ENCODE measurements around the gene DOCK3. TPM values are rescaled to one million over a fixed set of nuclear protein-coding genes. Genes with fewer than 3 reads are reported as not detected.
"Not testable (repeated sequence)": the region's sequence is repeated elsewhere in the genome, so short reads cannot be mapped to it uniquely, and the experiment has no call there.

DOCK3 gene
- polyA plus RNA-seq, 1 donor, result 0.14 TPM

DNA sequence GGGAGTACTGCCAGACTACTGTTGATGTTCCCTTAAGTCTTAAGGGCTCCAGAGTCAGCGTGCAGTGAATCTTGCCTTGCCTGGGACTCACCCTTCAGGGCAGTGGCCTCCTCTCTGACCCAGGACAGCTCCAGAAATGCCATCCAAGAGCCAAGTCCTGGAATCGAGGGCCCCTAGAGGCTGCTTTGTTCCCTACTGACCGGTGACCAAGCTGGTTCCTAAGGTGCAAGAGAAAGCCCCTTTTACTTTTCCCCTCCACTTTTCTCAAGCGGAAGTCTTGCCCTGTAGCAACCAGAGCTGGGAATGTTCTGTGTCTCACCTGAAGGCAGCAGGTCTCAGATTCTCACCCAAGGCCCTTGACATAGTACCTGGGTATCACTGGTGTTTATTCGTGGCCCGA is 238.0 kb downstream of the DOCK3 start:
- no peak for DNase-seq

DNA sequence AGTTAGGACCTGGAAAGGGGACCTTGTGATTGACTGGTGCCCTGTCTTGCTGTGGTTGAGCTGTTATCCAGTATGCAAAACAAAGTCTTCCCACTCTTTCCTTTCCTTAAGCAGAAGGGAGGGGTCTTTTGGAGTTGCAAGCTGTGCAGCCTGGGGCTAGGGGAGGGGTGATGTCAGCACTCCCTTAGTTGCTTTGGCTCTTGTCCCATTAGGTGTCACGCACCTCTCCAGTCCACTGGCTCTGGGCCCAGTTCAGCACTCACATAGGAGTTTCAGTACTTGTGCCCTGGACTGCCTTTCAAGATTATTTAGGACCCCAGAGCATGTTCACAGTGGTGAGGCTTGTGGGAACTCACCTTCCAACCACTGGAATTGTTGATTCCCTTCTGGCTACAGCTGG is 238.5 kb downstream of the DOCK3 start:
- no peak for DNase-seq

DNA sequence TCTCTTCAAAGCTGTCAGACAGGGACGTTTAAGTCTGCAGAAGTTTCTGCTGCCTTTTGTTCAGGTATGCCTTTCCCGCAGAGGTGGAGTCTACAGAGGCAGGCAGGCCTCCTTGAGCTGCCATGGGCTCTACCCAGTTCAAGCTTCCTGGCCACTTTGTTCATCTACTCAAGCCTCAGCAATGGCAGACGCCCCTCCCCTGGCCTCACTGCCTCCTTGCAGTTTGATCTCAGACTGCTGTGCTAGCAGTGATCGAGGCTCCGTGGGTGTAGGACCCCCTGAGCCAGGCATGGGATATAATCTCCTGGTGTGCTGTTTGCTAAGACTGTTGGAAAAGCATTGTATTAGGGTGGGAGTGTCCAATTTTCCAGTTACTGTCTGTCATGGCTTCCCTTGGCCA is 247.3 kb downstream of the DOCK3 start:
- not testable (repeated sequence) for DNase-seq

DNA sequence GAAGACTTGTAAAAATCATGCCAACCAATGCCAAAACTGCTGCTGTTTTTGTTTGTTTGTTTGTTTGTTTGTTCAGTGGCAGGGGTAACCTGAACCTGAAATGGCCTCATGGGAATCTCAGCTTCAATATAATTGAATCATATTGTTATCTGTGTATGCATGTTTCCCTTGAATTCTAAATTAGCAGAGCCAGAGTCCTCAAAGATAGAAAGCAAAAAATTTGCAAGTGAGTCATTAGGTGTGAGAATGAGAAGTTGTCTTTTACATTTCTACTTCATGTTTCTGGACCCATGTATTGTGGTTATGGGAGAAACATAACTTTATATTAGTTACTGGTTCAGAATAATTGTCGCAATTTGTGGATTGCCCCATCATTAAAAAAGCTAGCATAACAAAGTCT is 249.2 kb downstream of the DOCK3 start:
- DNase-seq, result no peak

DNA sequence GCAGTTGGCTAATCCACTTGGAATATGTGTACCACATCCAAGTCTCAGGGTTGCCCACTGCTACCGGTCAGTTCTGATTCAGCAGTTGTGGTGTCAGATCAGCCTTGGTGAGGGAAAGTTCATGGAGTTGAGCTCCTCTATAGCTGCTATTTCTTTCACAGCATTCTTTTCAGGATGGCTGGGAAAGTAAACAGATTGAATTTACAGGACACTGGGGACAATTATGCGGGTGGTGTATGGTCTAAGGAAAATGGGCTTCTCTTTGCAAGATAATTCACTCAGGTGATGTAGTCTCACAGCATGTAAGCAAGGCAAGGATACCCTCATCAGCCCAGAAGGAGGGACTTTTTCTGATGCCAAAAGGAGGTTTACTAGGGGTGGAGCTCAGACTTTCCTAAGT is 249.9 kb downstream of the DOCK3 start:
- no peak for DNase-seq

DNA sequence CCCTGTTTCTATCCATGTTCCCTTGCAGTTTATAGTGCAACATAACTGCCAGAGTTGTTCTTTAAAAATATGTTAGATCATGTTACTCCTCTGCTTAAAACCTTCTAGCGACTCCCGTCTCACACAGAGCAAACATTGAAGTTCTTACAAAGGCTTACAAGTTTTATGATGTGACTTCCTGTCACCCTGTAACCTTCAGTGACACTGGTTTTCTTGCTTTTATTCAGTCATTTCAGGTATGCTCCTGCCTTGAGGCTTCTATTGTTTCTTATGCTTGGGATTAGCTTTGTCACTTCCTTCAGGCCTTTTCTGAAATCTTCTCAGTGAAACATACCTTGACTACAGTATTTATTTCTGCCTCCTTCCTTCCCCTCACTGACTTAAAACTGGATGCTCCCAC is 252.1 kb downstream of the DOCK3 start:
- DNase-seq, result no peak

DNA sequence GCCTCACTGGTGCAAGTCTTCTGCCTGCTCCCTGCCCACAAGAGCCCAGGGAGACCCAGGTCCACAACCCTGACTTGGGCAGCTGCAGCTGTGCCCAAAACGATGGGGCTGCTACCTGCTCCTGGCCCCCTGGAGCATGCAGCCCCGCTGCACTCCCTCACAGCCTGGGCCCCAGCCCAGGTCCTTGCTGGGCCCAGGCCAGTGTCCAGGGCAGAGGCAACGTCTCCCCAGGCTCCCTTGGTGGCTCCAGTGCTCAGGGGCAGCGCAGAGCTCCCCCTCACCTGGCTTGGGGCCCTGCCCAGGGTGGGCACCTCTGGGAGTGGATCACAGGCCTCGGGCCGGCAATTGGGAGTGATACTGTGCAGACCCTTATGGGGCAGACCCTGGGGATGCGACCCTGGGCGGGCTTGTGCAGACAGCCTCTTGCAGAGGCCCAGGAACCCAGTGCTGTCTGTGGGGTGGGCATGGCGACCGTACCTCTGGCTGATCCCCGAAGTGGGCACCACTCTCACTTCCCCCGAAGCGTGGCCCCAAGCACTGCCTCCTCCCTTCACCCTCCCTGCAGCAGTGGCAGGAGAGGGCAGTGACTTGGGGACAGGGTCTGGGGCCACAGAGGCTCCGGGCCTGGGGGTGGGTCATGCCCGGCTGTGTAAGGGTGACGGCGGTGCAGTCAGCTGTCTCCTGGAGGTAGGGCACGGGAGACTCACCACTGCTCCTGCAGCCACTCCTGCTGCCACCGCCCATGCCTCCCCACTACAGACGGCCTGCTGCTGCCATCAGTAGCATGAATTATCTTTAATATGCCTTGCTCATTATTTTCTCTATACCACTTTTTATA is 255.9 kb downstream of the DOCK3 start:
- no peak for DNase-seq

DNA sequence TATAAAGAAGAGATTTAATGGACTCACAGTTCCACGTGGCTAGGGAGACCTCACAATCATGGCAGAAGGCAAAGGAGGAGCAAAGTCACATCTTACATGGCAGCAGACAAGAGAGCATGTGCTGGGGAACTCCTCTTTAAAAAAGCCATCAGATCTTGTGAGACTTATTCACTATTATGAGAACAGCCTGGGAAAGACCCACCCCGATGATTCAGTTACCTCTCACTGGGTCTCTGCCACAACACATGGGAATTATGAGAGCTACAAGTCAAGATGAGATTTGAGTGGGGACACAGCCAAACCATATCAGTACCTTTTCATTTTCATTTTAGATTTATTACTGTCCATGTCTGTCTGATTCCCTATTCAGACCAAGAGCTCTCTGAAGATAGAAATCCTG is 258.2 kb downstream of the DOCK3 start:
- DNase-seq, result not testable (repeated sequence)

DNA sequence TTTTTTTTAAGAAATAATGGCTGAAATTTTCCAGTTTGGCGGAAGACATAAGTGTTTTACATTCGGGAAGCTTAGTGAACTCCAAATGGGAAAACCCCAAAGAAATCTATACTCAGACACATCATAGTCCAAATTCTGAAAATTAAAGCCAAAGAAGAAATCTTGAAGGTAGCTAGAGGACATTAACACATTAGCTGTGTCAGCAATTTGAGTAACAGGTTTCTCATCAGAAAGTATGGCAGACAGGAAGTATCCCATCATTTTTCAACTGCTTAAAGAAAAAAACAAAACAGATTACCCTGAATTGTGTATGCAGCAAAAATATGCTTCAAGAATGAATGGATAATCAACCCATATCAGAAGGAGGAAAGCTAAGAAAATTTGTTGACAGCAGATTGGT is 261.7 kb downstream of the DOCK3 start:
- no peak for DNase-seq

DNA sequence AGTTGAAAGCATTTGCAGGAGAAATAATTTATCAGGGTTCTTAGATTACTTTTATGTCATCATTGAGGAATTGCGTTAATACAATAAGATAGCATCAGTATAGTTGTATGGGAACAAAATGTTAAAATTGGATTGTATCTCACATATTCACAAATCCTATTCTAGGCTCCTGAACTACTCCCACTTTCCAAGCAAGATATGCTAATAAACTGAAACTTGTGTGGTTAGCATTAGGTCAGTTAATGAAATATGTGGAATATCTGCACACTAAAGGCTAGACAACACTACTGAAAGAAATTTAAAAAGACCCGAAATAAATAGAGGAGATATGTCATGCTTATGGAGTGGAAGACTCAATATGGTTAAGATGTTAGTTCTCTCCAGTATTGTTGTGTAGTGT is 272.7 kb downstream of the DOCK3 start:
- no peak for DNase-seq

DNA sequence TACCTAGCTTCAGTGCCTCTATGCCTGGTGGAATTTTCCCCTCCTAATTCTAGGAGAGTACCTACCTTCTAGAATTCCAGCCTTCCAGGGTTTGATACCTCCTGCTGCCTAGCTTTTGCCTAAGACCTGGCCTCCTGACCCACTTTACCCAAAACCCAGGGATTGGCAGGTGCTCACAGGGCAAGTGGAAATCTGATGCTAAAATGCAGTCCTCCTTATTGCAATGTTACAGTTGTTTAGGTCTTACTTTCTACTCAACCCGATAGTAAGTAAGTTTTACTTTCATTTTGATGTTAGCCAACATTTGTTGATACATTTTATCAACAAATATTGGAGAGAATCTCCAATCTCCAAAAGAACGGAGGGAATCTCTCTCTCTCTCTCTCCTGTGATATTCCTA is 275.9 kb downstream of the DOCK3 start:
- DNase-seq, result no peak

DNA sequence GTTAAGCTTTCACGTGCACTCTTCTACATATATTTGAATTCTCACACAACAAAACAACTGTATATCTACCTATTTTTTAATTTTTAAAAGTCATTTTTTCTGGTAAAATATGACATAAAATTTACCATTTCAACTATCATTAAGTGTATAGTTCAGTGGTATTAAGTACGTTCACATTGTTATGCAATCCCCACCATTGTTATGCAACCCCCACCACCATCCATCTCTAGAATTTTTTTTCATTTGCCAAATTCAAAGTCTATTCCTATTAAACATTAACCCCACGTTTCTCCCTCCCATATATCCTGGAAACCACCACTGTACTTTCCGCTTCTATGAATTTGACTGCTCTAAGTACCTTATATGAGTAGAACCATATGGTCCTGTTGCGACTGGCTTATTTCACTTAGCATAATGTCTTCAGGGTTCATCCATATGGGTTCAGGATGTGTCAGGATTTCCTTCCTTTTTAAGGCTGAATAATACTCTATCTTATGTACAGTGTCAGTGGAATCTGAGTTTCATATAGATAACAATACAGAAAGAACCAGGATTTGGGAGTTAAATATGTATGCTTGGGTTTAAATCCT is 279.2 kb downstream of the DOCK3 start:
- no peak for DNase-seq

DNA sequence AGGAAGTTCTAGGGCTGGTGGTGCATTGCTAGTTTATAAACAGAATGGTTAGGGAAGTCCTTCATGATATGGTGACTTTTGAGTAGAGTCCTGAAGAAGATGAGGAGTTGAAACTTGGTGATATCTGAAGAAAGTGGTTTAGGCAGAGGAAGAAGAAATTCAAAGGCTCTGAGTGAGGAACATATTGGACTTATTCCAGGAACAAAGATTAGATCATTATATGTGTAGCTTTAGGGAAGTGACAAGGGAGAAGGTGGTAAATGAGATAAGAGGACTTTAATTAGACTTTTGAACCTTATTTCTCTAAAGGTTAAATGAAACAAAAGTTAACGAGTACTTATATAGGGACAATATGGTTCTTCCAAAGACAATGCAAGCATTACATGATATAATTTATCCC is 286.7 kb downstream of the DOCK3 start:
- DNase-seq, result no peak

DNA sequence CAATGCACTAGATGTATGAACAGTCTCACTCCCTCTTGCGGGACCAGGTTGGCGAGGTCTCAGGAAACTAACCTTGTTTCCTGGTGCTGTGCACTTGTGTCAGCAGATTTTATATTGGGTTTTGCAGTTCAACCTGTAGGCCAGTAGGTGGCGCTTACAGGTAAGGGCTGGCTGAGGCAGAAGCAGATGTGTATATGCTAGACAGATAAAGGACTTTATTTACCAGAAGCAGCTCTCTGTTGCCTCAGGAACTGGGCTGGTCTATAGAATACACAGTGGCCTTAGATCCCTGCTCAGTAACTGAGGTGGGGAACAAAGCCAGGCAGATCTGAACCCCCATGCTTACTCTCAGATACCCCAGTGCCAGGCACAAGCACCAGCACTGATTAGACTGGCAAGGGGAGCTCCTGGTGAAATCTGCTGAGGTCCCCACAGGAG is 296.8 kb downstream of the DOCK3 start:
- DNase-seq, result peak; percentile 22

DNA sequence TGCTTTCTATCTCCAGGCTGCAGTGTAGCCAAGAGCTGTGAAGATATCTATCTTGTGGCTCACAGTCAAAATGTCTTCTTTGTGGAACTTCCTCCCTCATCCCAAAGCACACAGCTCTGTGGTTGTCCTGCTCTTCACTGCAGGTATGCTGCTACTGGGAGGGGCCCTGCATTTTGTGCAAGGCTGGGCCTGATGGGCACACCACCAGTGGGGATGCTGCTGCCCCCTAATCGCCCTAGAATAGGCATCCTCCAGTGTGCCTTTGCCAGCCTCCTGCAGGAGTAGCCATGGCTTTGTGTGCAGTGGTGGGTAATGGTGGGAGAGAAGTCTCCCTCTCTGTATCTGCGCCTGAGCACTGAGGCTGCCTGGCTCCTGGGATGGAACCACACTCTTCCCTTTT is 297.3 kb downstream of the DOCK3 start:
- no peak for DNase-seq

DNA sequence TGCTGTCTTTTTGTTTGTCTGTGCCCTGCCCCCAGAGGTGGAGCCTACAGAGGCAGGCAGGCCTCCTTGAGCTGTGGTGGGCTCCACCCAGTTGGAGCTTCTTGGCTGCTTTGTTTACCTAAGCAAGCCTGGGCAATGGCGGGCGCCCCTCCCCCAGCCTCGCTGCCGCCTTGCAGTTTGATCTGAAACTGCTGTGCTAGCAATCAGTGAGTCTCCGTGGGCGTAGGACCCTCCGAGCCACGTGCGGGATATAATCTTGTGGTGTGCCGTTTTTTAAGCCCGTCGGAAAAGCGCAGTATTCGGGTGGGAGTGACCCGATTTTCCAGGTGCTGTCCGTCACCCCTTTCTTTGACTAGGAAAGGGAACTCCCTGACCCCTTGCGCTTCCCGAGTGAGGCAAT is 303.9 kb downstream of the DOCK3 start:
- DNase-seq, result not testable (repeated sequence)

DNA sequence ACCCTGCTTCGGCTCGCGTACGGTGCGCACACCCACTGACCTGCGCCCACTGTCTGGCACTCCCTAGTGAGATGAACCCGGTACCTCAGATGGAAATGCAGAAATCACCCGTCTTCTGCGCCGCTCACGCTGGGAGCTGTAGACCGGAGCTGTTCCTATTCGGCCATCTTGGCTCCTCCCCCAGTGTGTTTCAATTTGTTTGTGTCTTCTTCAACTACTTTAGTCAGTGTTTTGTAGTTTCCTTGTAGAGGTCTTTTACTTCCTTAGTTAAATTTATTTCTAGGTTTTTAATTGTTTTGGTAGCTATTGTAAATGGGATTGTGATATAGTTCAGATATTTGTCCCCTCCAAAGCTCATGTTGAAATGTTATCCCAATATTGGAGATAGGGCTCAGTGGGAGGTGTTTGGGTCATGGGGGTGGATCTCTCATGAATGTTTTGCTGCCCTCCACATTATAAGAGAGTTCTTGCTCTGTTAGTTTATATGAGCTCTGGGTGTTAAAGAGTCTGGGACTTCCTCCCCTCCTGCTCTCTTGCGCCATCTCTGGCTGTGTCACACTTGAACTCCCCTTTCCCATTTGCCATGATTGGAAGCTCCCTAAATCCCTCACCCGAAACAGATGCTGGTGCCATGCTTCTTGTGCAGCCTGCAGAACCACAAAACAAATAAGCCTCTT is 304.4 kb downstream of the DOCK3 start:
- no peak for DNase-seq

DNA sequence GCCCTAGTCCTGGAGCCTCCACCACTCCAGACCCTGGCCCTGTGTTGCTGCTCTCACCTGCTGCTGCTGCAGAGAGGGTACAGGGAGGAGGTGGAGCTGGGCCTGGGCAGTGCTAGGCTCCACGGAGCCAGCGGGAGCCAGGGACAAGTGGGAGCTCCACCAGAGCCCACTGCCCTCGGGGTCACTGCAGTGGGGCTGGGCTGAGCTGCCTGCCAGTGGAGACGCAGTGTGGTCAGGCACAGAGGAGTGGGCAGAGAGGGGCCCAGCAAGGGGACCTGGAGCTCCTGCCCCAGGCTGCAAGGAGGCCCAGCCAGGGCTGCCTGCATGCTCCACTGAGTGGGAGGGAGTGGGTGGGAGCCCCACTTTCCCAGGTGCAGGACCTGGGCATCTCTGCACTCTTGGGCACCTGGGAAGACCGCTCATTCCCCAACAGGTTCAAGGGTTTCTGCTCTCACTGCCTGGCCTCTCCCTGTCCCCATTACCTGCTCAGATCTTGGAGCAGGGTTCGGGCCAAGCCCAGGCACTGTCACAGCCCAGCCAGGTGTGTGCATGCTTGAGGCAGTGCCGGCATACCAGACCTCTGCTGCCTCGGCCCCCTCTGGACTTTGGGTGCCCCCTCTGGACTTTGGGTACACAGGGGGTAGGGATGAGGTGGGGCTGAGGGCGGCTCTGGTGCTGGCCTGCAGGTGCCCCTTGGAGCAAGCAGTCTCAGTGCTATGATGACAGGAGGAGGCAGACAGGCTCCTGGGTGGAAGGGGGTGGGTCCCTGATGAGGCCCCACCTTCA is 308.0 kb downstream of the DOCK3 start:
- DNase-seq, result no peak

DNA sequence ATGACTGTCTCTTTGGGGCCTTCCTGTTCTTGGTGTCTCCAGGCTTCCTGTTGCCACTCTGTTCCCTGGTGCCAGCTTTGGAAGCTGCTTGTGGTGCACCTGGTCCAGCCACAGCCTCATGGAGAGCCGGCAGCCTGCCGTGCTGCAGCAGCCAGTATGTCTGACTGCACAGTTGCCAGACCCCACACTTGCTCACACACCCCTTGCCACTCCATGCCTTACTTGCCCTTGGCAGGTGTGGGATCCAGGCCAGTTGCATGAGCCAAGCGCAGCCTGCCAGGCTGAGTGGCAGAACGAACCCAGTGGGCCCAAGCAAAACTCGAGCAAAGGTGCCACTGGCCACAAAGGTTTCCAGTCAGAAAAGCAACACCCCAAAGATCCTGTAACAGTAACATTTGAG is 309.2 kb downstream of the DOCK3 start:
- no peak for DNase-seq

DNA sequence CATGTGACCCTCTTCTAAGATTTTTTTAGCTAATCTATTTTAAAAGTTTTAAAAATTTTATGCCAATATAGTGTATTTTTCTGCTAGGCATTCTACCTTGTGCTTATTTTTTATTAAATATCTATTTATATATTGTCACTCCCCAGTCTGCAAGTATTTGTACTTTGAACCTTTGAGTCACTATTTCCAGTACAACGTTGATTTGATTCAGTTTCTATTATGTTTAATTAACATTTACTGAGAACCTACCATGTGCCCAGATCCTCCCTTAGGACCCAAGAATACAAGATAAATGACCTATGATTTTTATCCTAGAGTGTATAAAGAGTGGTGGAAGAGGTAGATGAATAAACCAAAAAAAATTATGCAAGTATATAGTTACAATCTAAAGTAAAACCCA is 311.2 kb downstream of the DOCK3 start:
- no peak for DNase-seq

DNA sequence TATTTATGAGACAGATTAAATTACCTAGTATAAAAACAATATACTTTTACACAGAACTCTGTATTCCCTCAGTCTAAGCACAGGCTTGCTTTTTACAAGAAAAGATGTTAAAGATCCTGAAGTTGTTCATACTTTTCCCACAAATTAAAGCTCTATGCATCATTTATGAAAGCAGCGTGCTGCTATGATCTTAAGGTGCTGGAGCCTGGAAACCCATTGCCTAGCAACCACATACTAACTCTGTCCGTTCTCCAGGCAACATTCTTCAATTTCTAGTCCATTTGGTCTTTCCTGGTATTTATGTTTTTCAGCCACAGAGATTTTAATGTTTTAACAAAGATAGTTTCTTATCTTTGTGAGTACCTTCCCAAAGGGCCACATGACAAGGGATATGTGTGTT is 312.0 kb downstream of the DOCK3 start:
- DNase-seq, result no peak

DNA sequence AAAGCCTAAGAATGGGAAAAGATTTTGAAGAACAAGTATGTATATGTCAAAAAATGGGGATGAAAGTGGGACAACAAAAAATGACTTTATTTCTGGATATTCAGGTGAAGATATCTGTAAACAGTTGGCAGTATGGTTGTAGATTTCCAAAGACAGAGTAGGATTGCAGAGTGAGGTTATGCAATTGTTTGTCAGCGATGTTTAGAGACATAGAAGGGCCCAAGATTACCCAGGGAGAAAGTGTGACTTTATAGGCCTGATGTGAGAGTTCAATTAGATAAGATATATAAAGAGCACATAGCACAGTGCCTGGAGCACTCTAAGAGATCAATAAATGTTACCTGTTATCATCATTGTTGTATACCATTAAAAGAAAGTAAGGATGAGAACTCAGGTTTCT is 319.8 kb downstream of the DOCK3 start:
- DNase-seq, result no peak
